T-cell (primary cell): ENCODE measurements around the gene INHBE. TPM values are rescaled to one million over a fixed set of nuclear protein-coding genes. Genes with fewer than 3 reads are reported as not detected.
"Not testable (repeated sequence)": the region's sequence is repeated elsewhere in the genome, so short reads cannot be mapped to it uniquely, and the experiment has no call there.

Experiments used
- ATAC-seq, 4 experiments: fragments of 200-7000 bp in 3 of 4; fragments of 150-1000 bp in 1 of 4; cut with Tn5 transposase; replicated peaks in 1 of 4; 1 replicate in 3 of 4; 2 replicates in 1 of 4; pipeline ENCODE4 v1.10.0; 2021; ENCODE audit warnings: moderate library complexity in 3 of 4, mild to moderate bottlenecking in 2 of 4, moderate number of reproducible peaks in 1 of 4
- CTCF ChIA-PET, 2 donors: fragments of 300-600 bp; sonication (Branson Sonifier 250); formaldehyde crosslinking; loops; one replicate each; lab custom pipeline; 2022; ENCODE audit warnings: antibody characterized with exemption in 2 of 2; lab: Charles Lee
- POLR2A ChIA-PET, 2 donors: fragments of 300-600 bp; sonication (Branson Sonifier 250); formaldehyde crosslinking; loops; one replicate each; lab custom pipeline; 2022; ENCODE audit warnings: antibody characterized with exemption in 2 of 2; lab: Charles Lee
- DNase-seq, 35 experiments: peaks; one replicate each; pipeline versions ENCODE4 v3.0.0 to v3.0.0-alpha.2; 2013 to 2023
- H3K27ac ChIP-seq: one replicate; pipeline ENCODE4 v1.5.1; 2013; ENCODE audit warnings: low read length
- H3K27me3 ChIP-seq, 2 experiments: replicated peaks in 1 of 2; 1 replicate in 1 of 2; 2 replicates in 1 of 2; pipeline versions ENCODE4 v1.6.1 to v1.7.0; 2013; ENCODE audit warnings: low read length in 1 of 2, mixed read lengths in 1 of 2; ENCODE audit not compliant: control insufficient read depth in 2 of 2, insufficient read depth in 2 of 2; ENCODE audit errors: extremely low read depth in 1 of 2
- H3K36me3 ChIP-seq, 2 donors: 1 replicate in 1 of 2; 2 replicates in 1 of 2; pipeline versions ENCODE4 v1.6.1 to v1.7.0; 2013; ENCODE audit warnings: low read length in 1 of 2; ENCODE audit not compliant: control insufficient read depth in 2 of 2, insufficient read depth in 1 of 2; ENCODE audit errors: extremely low read depth in 1 of 2
- H3K4me1 ChIP-seq, 2 experiments: 1 replicate in 1 of 2; 2 replicates in 1 of 2; pipeline versions ENCODE4 v1.6.1 to v1.7.0; 2013; ENCODE audit warnings: low read length in 2 of 2, mixed read lengths in 1 of 2; ENCODE audit not compliant: insufficient read depth in 2 of 2, control insufficient read depth in 1 of 2; ENCODE audit errors: extremely low read depth in 1 of 2
- H3K4me3 ChIP-seq, 2 donors: 1 replicate in 1 of 2; 2 replicates in 1 of 2; pipeline versions ENCODE4 v1.5.1 to v1.7.0; 2013; ENCODE audit warnings: mild to moderate bottlenecking in 2 of 2, low read length in 1 of 2, moderate library complexity in 1 of 2; ENCODE audit not compliant: control insufficient read depth in 1 of 2; ENCODE audit errors: extremely low read depth in 1 of 2
- H3K9me3 ChIP-seq: 2 replicates; pipeline ENCODE4 v1.7.0; 2013
- H3K27ac Mint-ChIP-seq, 2 donors: one replicate each; pipeline ENCODE4 v1.8.0; 2020 to 2021; ENCODE audit warnings: mild to moderate bottlenecking in 2 of 2, mixed read lengths in 2 of 2
- H3K27me3 Mint-ChIP-seq, 2 donors: one replicate each; pipeline ENCODE4 v1.8.0; 2021 to 2022; ENCODE audit warnings: mixed read lengths in 2 of 2
- H3K36me3 Mint-ChIP-seq: one replicate; pipeline ENCODE4 v1.8.0; 2021; ENCODE audit warnings: mixed read lengths
- H3K4me1 Mint-ChIP-seq, 3 donors: one replicate each; pipeline ENCODE4 v1.8.0; 2020 to 2022; ENCODE audit warnings: mixed read lengths in 3 of 3, mild to moderate bottlenecking in 1 of 3
- H3K4me3 Mint-ChIP-seq, 3 donors: one replicate each; pipeline ENCODE4 v1.8.0; 2020 to 2022; ENCODE audit warnings: mild to moderate bottlenecking in 3 of 3, mixed read lengths in 3 of 3, moderate library complexity in 3 of 3
- H3K9me3 Mint-ChIP-seq, 3 donors: one replicate each; pipeline ENCODE4 v1.8.0; 2020 to 2022; ENCODE audit warnings: mixed read lengths in 3 of 3
- WGBS: methylation state at CpG from one replicate; pipeline ENCODE4 v1.1.5; 2013; ENCODE audit warnings: missing lambda C conversion rate; ENCODE audit not compliant: insufficient coverage; 5-methylcytosine and 5-hydroxymethylcytosine counted together
- total RNA-seq, 35 experiments: library from RNA in 6 of 35; stranded (reverse) in 6 of 35; fragments of 120-200 nt in 1 of 35; gene quantifications; one replicate each; pipeline versions ENCODE4 v1.2.1 to v1.2.4 and lab custom pipeline; 2013 to 2026

Gene INHBE
- total RNA-seq, 5 donors from 2014 or later (not counting 1 experiment from before 2014, with no cell fraction given): 0.09 to 0.13 (median 0.12) TPM; not detected in 2

DNA sequence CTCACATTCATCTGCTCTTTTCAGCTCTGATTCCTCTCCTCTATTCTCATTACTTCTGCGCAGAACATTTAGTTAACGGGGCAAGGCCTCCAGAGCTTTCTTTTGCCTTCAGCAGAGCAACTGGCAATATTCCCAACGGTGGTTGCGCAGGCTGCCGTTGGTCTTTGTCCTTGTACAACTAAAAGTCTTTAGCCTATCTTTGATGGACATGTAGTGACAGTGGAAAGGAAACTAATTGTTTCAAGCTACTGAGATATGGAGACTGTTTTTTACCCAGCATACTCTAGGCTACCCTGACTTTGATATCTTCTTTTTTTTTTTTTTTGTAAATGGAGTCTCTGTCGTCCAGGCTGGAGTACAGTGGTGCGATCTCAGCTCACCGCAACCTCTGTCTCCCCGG, 36.9 kb upstream of the INHBE start:
- ChIA-PET CTCF (interaction anchor here in 1 of 2 donors (1.1 kb wide), 1 partner anchor 41 kb away, joined by 3 read pairs; no protein-coding TSS in a partner anchor), POLR2A (interaction anchor here in 1 of 2 donors (0.7 kb wide), 1 partner anchor 8 kb away, joined by 4 read pairs; no protein-coding TSS in a partner anchor)
- WGBS: no CpG with 5 or more reads among the region's 9 CpGs
- Histone ChIP-seq H3K4me3 (no peak overlapping the region), H3K27me3 (no peaks in the 10 kb centered on the region), H3K9me3 (no peaks in the 10 kb centered on the region), H3K27ac (no peak overlapping the region), H3K36me3 (peaks cover 1 to 22% of the 10 kb centered on the region in 2 donors), H3K4me1 (peaks cover 0 to 2% of the 10 kb centered on the region in 2 experiments)
- no peaks in the 10 kb centered on the region for H3K9me3 Mint-ChIP-seq
- no peak overlapping the region for H3K4me3 Mint-ChIP-seq
- H3K36me3 Mint-ChIP-seq: peaks cover 17% of the 10 kb centered on the region
- no peak for DNase-seq
- peaks cover 51 to 54% (median 52%) of the 10 kb centered on the region in 3 donors for H3K4me1 Mint-ChIP-seq
- ATAC-seq: no peak
- no peak overlapping the region for H3K27ac Mint-ChIP-seq
- H3K27me3 Mint-ChIP-seq: no peaks in the 10 kb centered on the region

DNA sequence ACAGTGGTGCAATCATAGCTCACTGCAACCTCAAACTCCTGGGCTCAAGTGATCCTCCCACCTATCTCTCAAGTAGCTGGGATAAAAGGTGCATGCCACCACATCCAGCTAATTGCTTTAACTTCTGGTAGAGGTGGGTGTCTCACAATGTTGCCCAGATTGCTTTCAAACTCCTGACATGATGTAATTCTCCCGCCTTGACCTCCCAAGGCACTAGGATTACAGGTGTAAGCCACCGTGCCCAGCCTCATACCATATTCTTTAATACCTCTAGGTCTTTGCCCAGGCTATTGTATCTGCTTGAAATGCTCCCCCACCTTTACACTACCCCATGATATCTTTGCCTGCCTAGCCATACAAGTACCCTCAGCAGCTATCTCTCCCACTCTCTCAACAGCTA, 35.6 kb upstream of the INHBE start:
- Mint-ChIP-seq H3K36me3 (peaks cover 20% of the 10 kb centered on the region), H3K27ac (no peak overlapping the region), H3K4me1 (peaks cover 54 to 55% (median 55%) of the 10 kb centered on the region in 3 donors), H3K9me3 (no peaks in the 10 kb centered on the region), H3K4me3 (no peak overlapping the region), H3K27me3 (no peaks in the 10 kb centered on the region)
- WGBS: 86% methylated on average over 1 of the region's 2 CpGs
- ChIA-PET POLR2A (no interaction called here), CTCF (interaction anchor here in 1 of 2 donors (0.8 to 1.1 kb wide), 2 partner anchors 37 to 40 kb away, joined by 3 read pairs; no protein-coding TSS in a partner anchor)
- H3K36me3 ChIP-seq: peaks cover 0 to 22% of the 10 kb centered on the region in 2 donors
- no peak for DNase-seq
- no peaks in the 10 kb centered on the region for H3K9me3 ChIP-seq
- no peak overlapping the region for H3K4me3 ChIP-seq
- H3K27ac ChIP-seq: no peak overlapping the region
- no peak for ATAC-seq
- H3K4me1 ChIP-seq: peaks cover 0 to 2% of the 10 kb centered on the region in 2 experiments
- H3K27me3 ChIP-seq: no peaks in the 10 kb centered on the region

DNA sequence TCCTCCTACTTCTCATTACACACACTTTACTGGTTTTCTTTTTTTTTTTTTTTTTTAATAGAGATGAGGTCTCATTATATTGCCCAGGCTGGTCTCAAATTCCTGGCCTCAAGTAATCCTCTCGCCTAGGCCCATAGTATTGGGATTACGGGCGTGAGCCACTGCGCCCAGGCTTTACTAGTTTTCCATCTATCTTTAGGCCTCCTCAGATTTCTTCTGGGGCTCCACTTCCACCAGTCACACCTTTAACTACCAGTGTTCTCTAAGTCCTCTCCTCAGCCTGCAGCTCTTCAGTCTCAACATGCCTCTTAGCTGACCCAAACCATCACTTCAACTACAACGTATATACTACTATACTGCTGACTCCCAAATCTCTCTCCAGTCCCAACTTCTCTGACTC, 34.6 kb upstream of the INHBE start:
- no peak for ATAC-seq
- peaks cover 0 to 2% of the 10 kb centered on the region in 2 experiments for H3K4me1 ChIP-seq
- no peaks in the 10 kb centered on the region for H3K27me3 Mint-ChIP-seq
- H3K36me3 ChIP-seq: peaks cover 2 to 25% of the 10 kb centered on the region in 2 donors
- H3K27ac Mint-ChIP-seq: no peak overlapping the region
- H3K27me3 ChIP-seq: no peaks in the 10 kb centered on the region
- CTCF ChIA-PET: interaction anchor here in 1 of 2 donors (0.7 kb wide), 1 partner anchor 54 kb away, joined by 5 read pairs; no protein-coding TSS in a partner anchor
- no peak overlapping the region for H3K4me3 ChIP-seq
- H3K9me3 ChIP-seq: no peaks in the 10 kb centered on the region
- no peak overlapping the region for H3K4me3 Mint-ChIP-seq
- WGBS: 100% methylated on average over 4 of the region's 5 CpGs
- DNase-seq: no peak
- no peak overlapping the region for H3K27ac ChIP-seq
- H3K4me1 Mint-ChIP-seq: peaks cover 50 to 54% (median 51%) of the 10 kb centered on the region in 3 donors
- H3K36me3 Mint-ChIP-seq: peaks cover 21% of the 10 kb centered on the region
- POLR2A ChIA-PET: no interaction called here
- no peaks in the 10 kb centered on the region for H3K9me3 Mint-ChIP-seq

DNA sequence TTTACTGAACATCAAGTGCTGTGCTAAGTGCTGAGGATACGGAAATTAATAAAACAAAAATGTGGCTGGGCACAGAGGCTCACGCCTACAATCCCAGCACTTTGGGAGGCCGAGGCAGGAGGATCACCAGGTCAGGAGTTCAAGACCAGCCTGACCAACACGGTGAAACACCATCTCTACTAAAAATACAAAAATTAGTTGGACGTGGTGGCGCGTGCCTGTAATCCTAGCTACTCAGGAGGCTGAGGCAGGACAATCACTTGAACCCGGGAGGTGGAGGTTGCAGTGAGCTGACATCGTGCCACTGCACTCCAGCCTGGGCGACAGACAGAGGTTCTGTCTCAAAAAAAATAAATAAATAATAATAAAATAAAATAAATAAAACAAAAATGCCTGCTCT, 28.2 kb upstream of the INHBE start:
- H3K4me1 Mint-ChIP-seq: peaks cover 42 to 56% (median 46%) of the 10 kb centered on the region in 3 donors
- Histone ChIP-seq H3K36me3 (peaks cover 2 to 11% of the 10 kb centered on the region in 2 donors), H3K4me1 (peaks cover 8 to 20% of the 10 kb centered on the region in 2 experiments)
- 100% methylated on average over 5 of the region's 10 CpGs for WGBS
- H3K4me3 ChIP-seq, H3K27ac ChIP-seq, ATAC-seq, H3K4me3 Mint-ChIP-seq, H3K27me3 Mint-ChIP-seq, DNase-seq, H3K27me3 ChIP-seq, H3K9me3 ChIP-seq, H3K9me3 Mint-ChIP-seq: not testable (repeated sequence)
- ChIA-PET CTCF (interaction anchor here in 1 of 2 donors (0.5 kb wide), 1 partner anchor 206 kb away, joined by 5 read pairs; the partner anchor contains the start of gene B4GALNT1), POLR2A (interaction anchor here in 1 of 2 donors (0.6 kb wide), 1 partner anchor 52 kb away, joined by 3 read pairs; no protein-coding TSS in a partner anchor)
- H3K36me3 Mint-ChIP-seq: peaks cover 20% of the 10 kb centered on the region
- peak overlapping the region in 1 of 2 donors; percentile 34 for H3K27ac Mint-ChIP-seq

DNA sequence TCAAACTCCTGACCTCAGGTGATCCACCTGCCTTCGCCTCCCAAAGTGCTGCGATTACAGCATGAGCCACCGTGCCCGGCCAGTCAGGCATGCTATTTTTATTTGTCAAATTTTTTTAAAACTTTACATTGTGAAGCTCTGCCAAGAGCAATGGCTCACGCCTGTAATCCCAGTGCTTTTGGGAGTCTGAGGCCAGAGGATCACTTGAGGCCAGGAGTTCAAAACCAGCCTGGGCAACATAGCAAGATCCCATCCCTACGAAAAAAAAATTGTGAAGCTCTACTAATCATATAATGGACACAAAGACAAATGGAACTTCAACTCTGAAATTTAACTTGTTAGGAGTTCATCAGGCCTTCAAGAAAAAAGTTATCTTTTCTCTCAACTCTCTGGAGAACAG, 26.1 kb upstream of the INHBE start:
- H3K9me3 ChIP-seq: no peaks in the 10 kb centered on the region
- H3K4me3 ChIP-seq: no peak overlapping the region
- H3K27ac ChIP-seq: peak overlapping the region; percentile 98
- H3K36me3 ChIP-seq: peaks cover 2 to 4% of the 10 kb centered on the region in 2 donors
- no peaks in the 10 kb centered on the region for H3K9me3 Mint-ChIP-seq
- H3K27me3 ChIP-seq: no peaks in the 10 kb centered on the region
- H3K27me3 Mint-ChIP-seq: no peaks in the 10 kb centered on the region
- no peak for DNase-seq
- no CpG with 5 or more reads among the region's 6 CpGs for WGBS
- ChIA-PET CTCF (interaction anchor here in 1 of 2 donors (0.7 kb wide), 1 partner anchor 30 kb away, joined by 3 read pairs; the partner anchor contains the start of gene GLI1), POLR2A (interaction anchor here in 1 of 2 donors (0.6 kb wide), 1 partner anchor 459 kb away, joined by 4 read pairs; no protein-coding TSS in a partner anchor)
- peaks cover 38 to 50% (median 46%) of the 10 kb centered on the region in 3 donors for H3K4me1 Mint-ChIP-seq
- H3K4me1 ChIP-seq: peaks cover 8 to 20% of the 10 kb centered on the region in 2 experiments
- H3K36me3 Mint-ChIP-seq: peaks cover 13% of the 10 kb centered on the region
- peak overlapping the region; percentile 88 to 99 (median 97) for H3K4me3 Mint-ChIP-seq
- no peak for ATAC-seq
- H3K27ac Mint-ChIP-seq: peak overlapping the region; percentile 99

DNA sequence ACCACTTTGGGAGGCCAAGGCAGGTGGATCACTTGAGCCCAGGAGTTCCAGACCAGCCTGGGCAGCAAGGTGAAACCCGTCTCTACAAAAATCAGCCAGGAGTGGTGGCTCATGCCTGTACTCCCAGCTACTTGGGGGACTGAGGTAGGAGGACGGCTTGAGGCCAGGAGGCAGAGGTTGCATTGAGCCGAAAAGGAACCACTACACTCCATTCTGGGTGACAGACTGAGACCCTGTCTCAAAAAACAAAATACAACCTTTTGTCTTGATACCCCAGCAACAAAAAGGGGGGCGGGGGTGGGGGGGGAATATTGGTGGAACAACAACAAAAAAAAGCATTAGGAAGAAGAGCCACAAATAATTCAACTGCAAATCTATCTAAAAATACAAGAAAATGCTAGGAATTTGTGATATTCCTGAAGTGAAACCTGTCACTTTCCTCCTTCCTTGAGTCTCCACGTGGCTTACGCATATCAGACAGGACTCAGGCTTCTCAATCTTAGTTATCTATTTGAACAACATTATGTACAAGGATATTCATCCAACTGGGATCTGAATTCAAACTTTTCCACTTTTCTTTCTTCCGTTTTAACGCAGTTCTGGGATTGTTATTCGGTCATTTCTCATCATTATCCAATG, 25.5 kb upstream of the INHBE start:
- POLR2A ChIA-PET: interaction anchor here (0.6 to 0.7 kb wide), 2 partner anchors 29 to 458 kb away, joined by 3 to 4 read pairs; no protein-coding TSS in a partner anchor
- H3K27ac Mint-ChIP-seq: peak overlapping the region; percentile 99
- H3K9me3 Mint-ChIP-seq: no peaks in the 10 kb centered on the region
- no peak for ATAC-seq
- H3K27me3 Mint-ChIP-seq: no peaks in the 10 kb centered on the region
- peak overlapping the region; percentile 39 to 60 for H3K4me3 ChIP-seq
- peaks cover 36 to 46% (median 42%) of the 10 kb centered on the region in 3 donors for H3K4me1 Mint-ChIP-seq
- no peaks in the 10 kb centered on the region for H3K27me3 ChIP-seq
- peaks cover 8 to 20% of the 10 kb centered on the region in 2 experiments for H3K4me1 ChIP-seq
- 56% methylated on average over 2 of the region's 9 CpGs for WGBS
- H3K9me3 ChIP-seq: no peaks in the 10 kb centered on the region
- peak overlapping the region; percentile 88 to 99 (median 97) for H3K4me3 Mint-ChIP-seq
- peaks cover 2 to 4% of the 10 kb centered on the region in 2 donors for H3K36me3 ChIP-seq
- CTCF ChIA-PET: interaction anchor here in 1 of 2 donors (0.6 to 1.2 kb wide), 7 partner anchors 8 to 206 kb away, joined by 3 to 11 read pairs (median 3); partner anchors contain the start of gene GLI1
- peaks cover 9% of the 10 kb centered on the region for H3K36me3 Mint-ChIP-seq
- peak overlapping the region; percentile 98 for H3K27ac ChIP-seq
- peak in 3 of 35 experiments; percentile 4 to 28 (median 7) for DNase-seq
